HPDE6-E6E7 (cell line): ENCODE measurements around the gene MTRFR.
"Not testable (repeated sequence)": the region's sequence is repeated elsewhere in the genome, so short reads cannot be mapped to it uniquely, and the experiment has no call there.

Experiments
- DNase-seq: peaks from one replicate; pipeline ENCODE4 v3.0.0; 2011; ENCODE audit warnings: missing footprints; ENCODE audit errors: extremely low spot score

The MTRFR gene

DNA sequence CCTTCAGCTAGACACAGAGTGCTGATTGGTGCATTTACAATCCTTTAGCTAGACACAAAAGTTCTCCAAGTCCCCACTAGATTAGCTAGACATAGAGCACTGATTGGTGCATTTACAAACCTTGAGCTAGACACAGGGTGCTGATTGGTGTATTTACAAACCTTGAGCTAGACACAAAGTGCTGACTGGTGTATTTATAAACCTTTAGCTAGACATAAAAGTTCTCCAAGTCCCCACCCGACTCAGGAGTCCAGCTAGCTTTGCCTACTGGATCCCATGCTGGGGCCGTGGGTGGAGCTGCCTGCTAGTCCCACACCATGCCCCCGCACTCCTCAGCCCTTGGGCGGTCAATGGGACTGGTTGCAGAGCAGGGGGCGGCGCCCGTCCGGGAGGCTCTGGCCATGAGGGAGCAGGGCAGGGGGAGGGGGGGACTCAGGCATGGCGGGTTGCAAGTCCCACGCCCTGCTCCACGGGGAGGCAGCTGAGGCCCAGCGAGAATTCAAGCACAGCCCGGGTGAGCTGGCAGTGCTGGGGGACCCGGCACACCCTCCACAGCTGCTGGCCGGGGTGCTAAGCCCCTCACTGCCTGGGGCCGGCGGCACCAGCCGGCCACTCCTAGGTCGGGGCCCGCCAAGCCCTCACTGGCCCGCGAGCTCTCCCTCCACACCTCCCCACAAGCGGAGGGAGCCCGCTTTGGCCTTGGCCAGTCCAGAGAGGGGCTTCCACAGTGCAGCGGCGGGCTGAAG, 15.9 kb downstream of the MTRFR start:
- not testable (repeated sequence) for DNase-seq

GRCh38 chr12:123250471-123251383, 17.5 kb downstream of the MTRFR start:
- DNase-seq, result peak; percentile 59

DNA sequence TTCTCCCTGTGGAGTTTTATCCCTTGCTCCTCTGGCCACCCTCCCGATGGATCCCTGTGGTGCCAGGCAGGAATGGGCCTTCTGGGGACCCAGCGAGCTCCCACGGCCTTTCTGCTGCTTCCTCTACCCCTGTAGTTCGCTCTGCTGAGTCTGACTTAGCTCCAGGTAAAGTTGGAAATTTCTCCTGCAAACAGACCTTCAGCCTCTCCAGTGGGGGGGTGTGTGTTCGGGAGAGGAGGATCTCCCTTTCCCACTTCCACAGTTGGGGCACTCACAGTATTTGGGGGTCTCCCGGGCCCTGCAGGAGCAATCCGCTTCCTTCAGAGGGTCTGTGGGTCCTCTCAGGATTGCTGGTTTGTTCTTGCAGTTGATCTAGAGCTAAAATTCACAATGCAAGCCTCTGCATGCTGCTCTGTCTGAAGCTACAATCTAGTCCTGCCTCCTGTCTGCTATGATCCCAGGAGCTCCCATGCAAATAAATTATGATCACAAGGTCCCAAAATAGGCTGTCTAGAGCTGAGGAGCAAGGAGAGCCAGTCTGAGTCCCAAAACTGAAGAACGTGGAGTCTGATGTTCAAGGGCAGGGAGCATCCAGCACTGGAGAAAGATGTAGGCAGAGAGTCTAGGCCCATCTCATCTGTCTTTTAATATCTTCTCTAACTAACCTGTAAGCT, 18.3 kb downstream of the MTRFR start:
- no peak for DNase-seq

- DNase-seq, result not testable (repeated sequence)
Observed at GRCh38 chr12:123252365-123252764, 19.1 kb downstream of the MTRFR start.

GRCh38 chr12:123253641-123254459, 20.6 kb downstream of the MTRFR start:
- no peak for DNase-seq

DNA sequence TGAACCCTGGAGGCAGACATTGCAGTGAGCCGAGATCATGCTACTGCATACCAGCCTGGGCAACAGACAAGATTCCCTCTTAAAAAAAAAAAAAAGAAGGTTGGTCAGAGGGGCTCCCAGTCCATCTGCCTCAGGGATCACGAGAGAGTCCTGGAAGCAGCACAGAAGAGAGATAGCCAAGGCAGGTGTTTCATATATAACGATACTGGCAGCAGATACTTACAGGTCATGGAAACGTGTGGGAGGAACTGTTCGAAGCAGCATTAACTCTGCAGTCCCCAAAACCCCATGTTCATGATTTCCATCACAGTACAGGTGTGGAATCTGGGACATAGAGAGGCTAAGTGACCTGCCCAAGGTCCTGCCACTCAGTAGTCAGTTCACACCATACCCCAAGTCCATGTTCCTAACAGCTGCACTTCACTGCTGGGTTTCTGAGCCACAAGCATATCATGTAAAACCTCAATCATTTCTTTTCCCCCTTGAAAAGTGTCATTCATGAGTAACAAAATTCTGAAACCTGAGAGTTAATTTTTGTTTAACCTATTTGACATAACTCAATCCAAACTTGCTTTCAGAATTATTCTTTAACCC, 21.7 kb downstream of the MTRFR start:
- DNase-seq, result no peak

GRCh38 chr12:123258593-123258992, 25.4 kb downstream of the MTRFR start:
- DNase-seq, result no peak

- no peak for DNase-seq
Observed at GRCh38 chr12:123260081-123260480, 26.8 kb downstream of the MTRFR start.

DNA sequence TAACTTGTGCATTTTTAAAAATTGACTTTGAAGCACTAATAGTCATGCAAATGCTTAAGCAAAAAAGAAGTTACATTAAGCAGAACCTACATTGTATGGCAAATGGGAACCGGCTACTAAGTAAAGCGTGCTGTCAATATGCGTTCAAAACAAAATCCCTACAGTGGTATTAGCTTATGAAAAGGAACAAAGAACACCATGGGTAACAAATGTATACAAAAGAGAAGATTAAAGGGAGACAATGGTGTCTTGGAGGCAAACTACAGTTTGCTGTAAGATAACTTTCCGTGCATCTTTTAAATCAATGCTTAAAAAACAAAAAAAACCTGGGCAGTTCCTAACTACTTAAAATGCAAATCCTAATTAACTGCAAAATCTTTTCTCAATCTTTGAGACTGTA, 28.0 kb downstream of the MTRFR start:
- DNase-seq, result no peak

DNA sequence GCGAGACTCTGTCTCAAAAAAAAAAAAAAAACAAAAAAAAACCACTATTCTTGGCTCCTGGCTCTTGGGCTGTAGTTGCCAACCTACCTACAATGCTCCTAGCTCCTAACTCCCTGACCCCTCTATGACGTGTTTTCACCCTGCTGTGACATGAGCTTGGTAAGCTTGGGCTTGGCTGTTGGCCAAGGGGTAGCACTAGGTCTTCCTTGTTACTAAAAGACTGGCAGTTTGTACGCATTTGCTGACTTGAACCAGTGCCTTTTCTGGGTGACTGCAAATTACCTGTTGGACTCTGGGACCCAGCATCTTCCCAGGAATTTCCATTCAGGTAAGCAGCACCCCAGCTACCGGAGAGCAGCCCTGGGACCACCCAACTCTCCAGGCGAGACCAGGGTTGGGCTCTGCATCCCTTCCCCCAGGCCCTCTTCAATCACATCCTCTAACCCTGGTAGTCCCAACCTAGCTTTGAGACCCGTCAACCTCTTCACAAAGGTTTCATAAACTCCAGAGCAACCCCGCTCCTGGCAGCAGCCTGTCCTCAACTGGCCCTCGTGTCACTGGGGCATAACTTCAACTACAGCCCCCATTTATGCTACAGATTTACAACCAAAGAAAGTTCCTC, 30.1 kb downstream of the MTRFR start:
- no peak for DNase-seq

- DNase-seq, result no peak
Observed at GRCh38 chr12:123264642-123265041, 31.4 kb downstream of the MTRFR start.

- DNase-seq, result no peak
Observed at GRCh38 chr12:123265851-123266678, 32.8 kb downstream of the MTRFR start.

DNA sequence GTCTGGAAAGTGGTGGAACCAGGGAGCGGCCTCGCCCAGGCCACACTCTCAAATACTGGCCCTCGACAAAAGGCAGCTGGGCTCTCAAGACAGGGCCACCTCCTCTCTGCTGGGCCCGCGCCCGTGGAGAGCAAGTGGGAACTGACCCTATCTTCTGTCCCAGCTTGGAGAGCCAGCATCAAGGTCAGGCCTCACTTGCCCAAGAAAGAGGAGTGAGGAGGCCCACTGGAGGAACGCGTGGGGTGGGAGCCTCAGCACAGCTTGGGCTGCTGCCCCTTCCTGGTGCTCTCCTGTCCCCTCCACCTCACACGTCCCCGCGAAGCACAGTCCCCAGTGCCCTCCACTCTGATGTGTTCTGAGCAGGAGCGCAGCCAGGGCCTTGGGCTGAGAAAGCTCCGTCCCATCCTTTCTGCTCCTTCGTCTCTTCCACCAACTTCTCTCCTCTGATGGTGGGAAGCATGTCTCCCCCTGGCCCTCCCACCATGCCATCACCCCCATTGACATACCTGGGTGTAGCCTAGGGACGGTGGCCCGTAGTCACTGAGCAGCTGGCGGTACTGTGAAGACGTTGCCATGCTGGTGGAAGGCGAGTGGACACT, 33.5 kb downstream of the MTRFR start:
- DNase-seq, result no peak

- DNase-seq, result no peak
Observed at GRCh38 chr12:123267335-123267920, 34.2 kb downstream of the MTRFR start.

- DNase-seq, result no peak
Observed at GRCh38 chr12:123267991-123268843, 35.0 kb downstream of the MTRFR start.

DNA sequence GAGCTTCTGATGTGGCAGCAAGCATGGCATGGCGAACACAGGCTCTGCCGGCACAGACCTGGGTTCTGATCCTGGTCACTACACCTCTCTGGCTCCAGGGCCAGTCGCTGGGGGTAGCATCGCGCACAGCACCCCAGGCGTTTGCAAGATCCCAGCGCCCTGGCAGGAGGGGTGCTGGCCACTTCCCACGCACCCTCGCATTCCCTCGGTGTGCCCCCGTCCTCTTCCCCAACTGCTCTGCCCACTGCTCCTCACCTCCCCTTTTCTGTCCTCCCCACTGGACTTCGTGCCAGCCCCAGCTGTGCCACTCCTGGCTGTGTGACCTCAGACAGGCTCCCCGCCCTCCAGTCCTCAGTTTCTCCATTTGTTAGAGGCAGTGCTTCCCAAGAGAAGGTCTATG, 35.6 kb downstream of the MTRFR start:
- no peak for DNase-seq

DNA sequence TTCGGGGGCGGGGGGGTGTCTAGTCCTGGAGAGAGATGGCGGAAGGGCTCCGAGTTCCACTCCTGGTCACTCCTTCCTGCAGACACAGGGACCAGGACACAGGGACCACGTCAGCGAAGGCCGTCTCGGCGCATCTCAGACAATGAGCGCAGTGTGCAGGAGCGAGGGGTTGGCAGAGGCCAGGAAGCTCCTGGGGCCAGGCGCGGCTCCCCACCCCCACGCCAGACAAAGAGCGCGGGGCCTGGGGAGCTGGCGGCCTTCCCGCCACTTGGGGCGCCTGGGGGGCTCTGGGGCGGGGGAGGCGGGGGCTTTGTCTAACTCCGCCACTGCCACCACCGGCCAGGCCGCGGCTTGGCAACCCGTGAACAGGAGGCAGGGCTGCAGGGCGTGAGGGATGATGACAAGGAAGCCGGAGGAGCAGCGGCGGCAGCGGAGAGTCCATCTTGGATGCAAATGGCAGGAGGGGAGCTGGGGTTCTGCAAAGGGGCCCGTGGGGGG, 36.2 kb downstream of the MTRFR start:
- no peak for DNase-seq

DNA sequence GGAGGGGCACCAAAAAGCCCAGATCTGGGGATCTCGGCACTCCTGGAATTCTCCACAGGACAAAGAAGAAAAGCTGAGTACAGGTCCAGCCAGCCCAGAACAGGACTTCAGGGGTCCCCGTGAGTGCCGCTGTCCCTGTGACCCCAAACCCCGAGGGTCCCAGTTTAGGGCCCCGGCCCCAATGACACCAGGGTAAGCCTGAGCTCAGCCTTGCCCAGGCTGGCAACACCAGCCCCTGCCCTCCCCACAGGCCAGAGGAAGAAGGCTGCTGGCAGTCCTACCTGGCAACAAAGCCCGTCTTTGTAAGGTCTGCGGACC, 36.6 kb downstream of the MTRFR start:
- no peak for DNase-seq
